ENCODE measurements around the gene VANGL1.
A peak's percentile ranks its signal among the peaks of the same experiment; 100 is the strongest.

GRCh38 chr1:115706587-115707425 lies 65.0 kb downstream of the VANGL1 start:
- TF ChIP-seq MAX (IDR thresholded peaks at IDR 0.05) (no peak), RXRA (IDR thresholded peaks at IDR 0.05; ENCODE audit: insufficient read depth, low read depth, low read length) (no peak), PHF8 (conservative IDR thresholded peaks at IDR 0.05; ENCODE audit: low read depth, low read length) (no peak), HDAC2 (IDR thresholded peaks at IDR 0.05; ENCODE audit: borderline replicate concordance in 1 of 2, low read depth in 2 of 2, low read length in 2 of 2) (no peak), BRCA1 (IDR thresholded peaks at IDR 0.05; ENCODE audit: low read depth, low read length) (no peak), CTCF (IDR thresholded peaks at IDR 0.05; ENCODE audit: control extremely low read depth in 1 of 3, insufficient read depth in 1 of 3, low read depth in 1 of 3, low read length in 3 of 3) (peak in 2 of 3 experiments; percentile 64 to 70; a peak in 3 of 4 replicates), NRF1 (IDR thresholded peaks at IDR 0.05; ENCODE audit: low read depth, low read length) (no peak), SP4 (IDR thresholded peaks at IDR 0.05; ENCODE audit: low read length) (no peak), ZNF274 (IDR thresholded peaks at IDR 0.05; ENCODE audit: borderline replicate concordance, extremely low read depth, low read length) (no peak)

Data from H1 (cell line).